HepG2 (cell line): Measurements from ENCODE around the gene C3orf38. TPM values are rescaled to one million over a fixed set of nuclear protein-coding genes. Genes with fewer than 3 reads are reported as not detected.

Experiments used
- ERF ChIP-seq: IDR thresholded peaks from 2 replicates; pipeline ENCODE4 v1.6.1; 2018; ENCODE audit warnings: missing biosample characterization, missing genetic modification reagents
- JDP2 ChIP-seq: sonication (generic); formaldehyde crosslinking; IDR thresholded peaks from 2 replicates; pipeline ENCODE4 v1.8.1; 2022; ENCODE audit warnings: missing genetic modification reagents, borderline replicate concordance
- KDM1A ChIP-seq: IDR thresholded peaks from 2 replicates; pipeline ENCODE4 v1.6.1; 2016; ENCODE audit warnings: missing compliant biosample characterization
- RAD21 ChIP-seq: fragments of 450-650 bp; formaldehyde crosslinking; IDR thresholded peaks from 2 replicates; pipeline ENCODE4 v1.5.0; 2020; ENCODE audit warnings: mild to moderate bottlenecking
- SP1 ChIP-seq, 2 experiments: fragments of 450-650 bp in 1 of 2; sonication (generic) in 1 of 2; formaldehyde crosslinking in 1 of 2; IDR thresholded peaks; 2 replicates each; pipeline versions ENCODE4 v1.4.0 to v1.6.1; 2016 to 2020; ENCODE audit warnings: missing genetic modification reagents in 1 of 2
- SP2 ChIP-seq: sonication (generic); formaldehyde crosslinking; IDR thresholded peaks from 2 replicates; pipeline ENCODE4 v1.5.1; 2020; ENCODE audit warnings: mild to moderate bottlenecking, missing genetic modification reagents
- XBP1 ChIP-seq: sonication (generic); formaldehyde crosslinking; IDR thresholded peaks from 2 replicates; pipeline ENCODE4 v1.5.0; 2020; ENCODE audit warnings: missing genetic modification reagents
- ZFP36 ChIP-seq: fragments of 150-350 bp; IDR thresholded peaks from 2 replicates; pipeline ENCODE4 v1.6.1; 2018; ENCODE audit warnings: borderline replicate concordance, low read length, low read depth; ENCODE audit not compliant: partially characterized antibody
- ZKSCAN5 ChIP-seq: sonication (generic); formaldehyde crosslinking; IDR thresholded peaks from 2 replicates; pipeline ENCODE4 v1.5.1; 2020; ENCODE audit warnings: mild to moderate bottlenecking, missing genetic modification reagents
- ZMYM2 ChIP-seq: sonication (generic); formaldehyde crosslinking; IDR thresholded peaks from 2 replicates; pipeline ENCODE4 v1.8.0; 2022; ENCODE audit warnings: mild to moderate bottlenecking, missing genetic modification reagents
- ZNF605 ChIP-seq: sonication (generic); formaldehyde crosslinking; IDR thresholded peaks from 2 replicates; pipeline ENCODE4 v1.8.0; 2022; ENCODE audit warnings: mild to moderate bottlenecking, missing genetic modification reagents
- ZZZ3 ChIP-seq: sonication (generic); formaldehyde crosslinking; IDR thresholded peaks from 2 replicates; pipeline ENCODE4 v1.4.0; 2020; ENCODE audit warnings: missing genetic modification reagents, mild to moderate bottlenecking, borderline replicate concordance
- polyA plus RNA-seq, 8 experiments: library from polyadenylated mRNA; depleted of rRNA in 3 of 8; stranded (reverse) in 7 of 8; unstranded in 1 of 8; fragments of >200 nt; fragmentation: Illumina TruSeq in 4 of 8; extraction: Trizol in 4 of 8; gene quantifications; 2 replicates each; pipeline versions ENCODE4 v1.2.1 to v1.2.3, GENCODE V29; 2011 to 2016; ENCODE audit warnings: low read depth in 4 of 8, missing spikeins in 1 of 8, mixed read lengths in 1 of 8; ENCODE audit not compliant: insufficient read depth in 1 of 8
- total RNA-seq, 5 experiments: library from RNA; depleted of rRNA; stranded (reverse); fragments of >200 nt; fragmentation: Illumina TruSeq; extraction: Trizol; gene quantifications; 2 replicates each; pipeline ENCODE4 v1.2.3, GENCODE V29; 2016; ENCODE audit warnings: low read depth in 1 of 5
- TF ChIP-seq, protein P1 (sequence below): sonication (generic); formaldehyde crosslinking; IDR thresholded peaks from 2 replicates; pipeline ENCODE4 v1.5.1; 2020; ENCODE audit warnings: mild to moderate bottlenecking, missing genetic modification reagents
- TF ChIP-seq, protein P2 (sequence below): sonication (generic); formaldehyde crosslinking; IDR thresholded peaks from 2 replicates; pipeline ENCODE4 v1.4.0; 2020; ENCODE audit warnings: missing genetic modification reagents
- TF ChIP-seq, protein P3 (sequence below): IDR thresholded peaks from 2 replicates; pipeline ENCODE4 v1.6.1; 2016; ENCODE audit warnings: control low read depth
- TF ChIP-seq, protein P4 (sequence below): sonication (generic); formaldehyde crosslinking; IDR thresholded peaks from 2 replicates; pipeline ENCODE4 v1.4.0; 2020; ENCODE audit warnings: missing genetic modification reagents
- TF ChIP-seq, protein P5 (sequence below), 2 experiments: sonication (generic) in 1 of 2; formaldehyde crosslinking in 1 of 2; IDR thresholded peaks; 2 replicates each; pipeline versions ENCODE4 v1.4.0 to v1.6.1; 2016 to 2020; ENCODE audit warnings: borderline replicate concordance in 1 of 2, low read depth in 1 of 2, mild to moderate bottlenecking in 1 of 2, missing genetic modification reagents in 1 of 2

Gene C3orf38
- total and polyA plus RNA-seq, 2 of the 13 experiments (the other 11 are each of a cell fraction or from before 2014, with no cell fraction given) = 6.0 to 17.5 TPM

DNA sequence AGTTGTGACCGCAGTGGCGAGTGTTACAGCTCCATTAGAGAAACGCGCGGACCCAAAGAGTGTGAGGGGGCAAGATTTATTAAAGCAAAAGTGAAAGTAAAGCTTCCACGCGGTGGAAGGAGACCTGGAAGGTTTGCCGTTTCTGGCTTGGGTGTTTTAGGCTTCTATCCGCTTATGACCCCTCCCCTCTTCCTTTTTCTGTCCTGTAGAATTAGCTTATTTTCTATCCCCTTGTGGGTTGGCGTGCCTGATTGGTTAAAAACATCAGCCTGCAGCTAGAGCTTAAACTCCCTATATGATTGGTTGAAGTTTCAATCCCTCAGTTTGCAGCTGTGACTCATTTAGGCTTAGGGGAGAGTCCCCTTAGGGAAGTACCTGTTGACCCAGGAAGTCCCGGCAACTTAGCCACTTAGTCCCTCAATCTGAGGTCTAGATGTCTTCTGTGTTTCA lies 39.6 kb downstream of the C3orf38 start (continued):
- TF ChIP-seq ZMYM2 (no peak), RAD21 (no peak), JDP2 (CRISPR knock-in tag) (no peak), SP2 (CRISPR knock-in tag) (peak; percentile 77), ZFP36 (no peak), ZKSCAN5 (no peak), ZZZ3 (CRISPR knock-in tag) (no peak), ERF (CRISPR knock-in tag) (no peak), ZNF605 (CRISPR knock-in tag) (no peak), KDM1A (CRISPR knock-in tag) (no peak), XBP1 (CRISPR knock-in tag) (no peak), SP1 (IDR thresholded peaks at IDR 0.05) (no peak), SP1 (CRISPR knock-in tag; IDR thresholded peaks at IDR 0.05) (no peak)
- TF ChIP-seq, protein P1, sequence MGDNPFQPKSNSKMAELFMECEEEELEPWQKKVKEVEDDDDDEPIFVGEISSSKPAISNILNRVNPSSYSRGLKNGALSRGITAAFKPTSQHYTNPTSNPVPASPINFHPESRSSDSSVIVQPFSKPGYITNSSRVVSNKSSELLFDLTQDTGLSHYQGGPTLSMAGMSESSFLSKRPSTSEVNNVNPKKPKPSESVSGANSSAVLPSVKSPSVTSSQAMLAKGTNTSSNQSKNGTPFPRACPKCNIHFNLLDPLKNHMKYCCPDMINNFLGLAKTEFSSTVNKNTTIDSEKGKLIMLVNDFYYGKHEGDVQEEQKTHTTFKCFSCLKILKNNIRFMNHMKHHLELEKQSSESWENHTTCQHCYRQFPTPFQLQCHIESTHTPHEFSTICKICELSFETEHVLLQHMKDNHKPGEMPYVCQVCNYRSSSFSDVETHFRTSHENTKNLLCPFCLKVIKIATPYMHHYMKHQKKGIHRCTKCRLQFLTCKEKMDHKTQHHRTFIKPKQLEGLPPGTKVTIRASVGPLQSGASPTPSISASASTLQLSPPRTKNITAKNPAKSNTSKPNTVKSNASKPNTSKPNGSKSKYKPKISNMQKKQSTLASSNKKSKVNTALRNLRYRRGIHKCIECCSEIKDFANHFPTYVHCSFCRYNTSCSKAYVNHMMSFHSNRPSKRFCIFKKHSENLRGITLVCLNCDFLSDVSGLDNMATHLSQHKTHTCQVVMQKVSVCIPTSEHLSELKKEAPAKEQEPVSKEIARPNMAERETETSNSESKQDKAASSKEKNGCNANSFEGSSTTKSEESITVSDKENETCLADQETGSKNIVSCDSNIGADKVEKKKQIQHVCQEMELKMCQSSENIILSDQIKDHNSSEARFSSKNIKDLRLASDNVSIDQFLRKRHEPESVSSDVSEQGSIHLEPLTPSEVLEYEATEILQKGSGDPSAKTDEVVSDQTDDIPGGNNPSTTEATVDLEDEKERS = no peak
- TF ChIP-seq, protein P2, sequence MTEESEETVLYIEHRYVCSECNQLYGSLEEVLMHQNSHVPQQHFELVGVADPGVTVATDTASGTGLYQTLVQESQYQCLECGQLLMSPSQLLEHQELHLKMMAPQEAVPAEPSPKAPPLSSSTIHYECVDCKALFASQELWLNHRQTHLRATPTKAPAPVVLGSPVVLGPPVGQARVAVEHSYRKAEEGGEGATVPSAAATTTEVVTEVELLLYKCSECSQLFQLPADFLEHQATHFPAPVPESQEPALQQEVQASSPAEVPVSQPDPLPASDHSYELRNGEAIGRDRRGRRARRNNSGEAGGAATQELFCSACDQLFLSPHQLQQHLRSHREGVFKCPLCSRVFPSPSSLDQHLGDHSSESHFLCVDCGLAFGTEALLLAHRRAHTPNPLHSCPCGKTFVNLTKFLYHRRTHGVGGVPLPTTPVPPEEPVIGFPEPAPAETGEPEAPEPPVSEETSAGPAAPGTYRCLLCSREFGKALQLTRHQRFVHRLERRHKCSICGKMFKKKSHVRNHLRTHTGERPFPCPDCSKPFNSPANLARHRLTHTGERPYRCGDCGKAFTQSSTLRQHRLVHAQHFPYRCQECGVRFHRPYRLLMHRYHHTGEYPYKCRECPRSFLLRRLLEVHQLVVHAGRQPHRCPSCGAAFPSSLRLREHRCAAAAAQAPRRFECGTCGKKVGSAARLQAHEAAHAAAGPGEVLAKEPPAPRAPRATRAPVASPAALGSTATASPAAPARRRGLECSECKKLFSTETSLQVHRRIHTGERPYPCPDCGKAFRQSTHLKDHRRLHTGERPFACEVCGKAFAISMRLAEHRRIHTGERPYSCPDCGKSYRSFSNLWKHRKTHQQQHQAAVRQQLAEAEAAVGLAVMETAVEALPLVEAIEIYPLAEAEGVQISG = no peak
- TF ChIP-seq, protein P3, sequence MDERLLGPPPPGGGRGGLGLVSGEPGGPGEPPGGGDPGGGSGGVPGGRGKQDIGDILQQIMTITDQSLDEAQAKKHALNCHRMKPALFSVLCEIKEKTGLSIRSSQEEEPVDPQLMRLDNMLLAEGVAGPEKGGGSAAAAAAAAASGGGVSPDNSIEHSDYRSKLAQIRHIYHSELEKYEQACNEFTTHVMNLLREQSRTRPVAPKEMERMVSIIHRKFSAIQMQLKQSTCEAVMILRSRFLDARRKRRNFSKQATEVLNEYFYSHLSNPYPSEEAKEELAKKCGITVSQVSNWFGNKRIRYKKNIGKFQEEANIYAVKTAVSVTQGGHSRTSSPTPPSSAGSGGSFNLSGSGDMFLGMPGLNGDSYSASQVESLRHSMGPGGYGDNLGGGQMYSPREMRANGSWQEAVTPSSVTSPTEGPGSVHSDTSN (CRISPR knock-in tag) = peak; percentile 71
- TF ChIP-seq, protein P4, sequence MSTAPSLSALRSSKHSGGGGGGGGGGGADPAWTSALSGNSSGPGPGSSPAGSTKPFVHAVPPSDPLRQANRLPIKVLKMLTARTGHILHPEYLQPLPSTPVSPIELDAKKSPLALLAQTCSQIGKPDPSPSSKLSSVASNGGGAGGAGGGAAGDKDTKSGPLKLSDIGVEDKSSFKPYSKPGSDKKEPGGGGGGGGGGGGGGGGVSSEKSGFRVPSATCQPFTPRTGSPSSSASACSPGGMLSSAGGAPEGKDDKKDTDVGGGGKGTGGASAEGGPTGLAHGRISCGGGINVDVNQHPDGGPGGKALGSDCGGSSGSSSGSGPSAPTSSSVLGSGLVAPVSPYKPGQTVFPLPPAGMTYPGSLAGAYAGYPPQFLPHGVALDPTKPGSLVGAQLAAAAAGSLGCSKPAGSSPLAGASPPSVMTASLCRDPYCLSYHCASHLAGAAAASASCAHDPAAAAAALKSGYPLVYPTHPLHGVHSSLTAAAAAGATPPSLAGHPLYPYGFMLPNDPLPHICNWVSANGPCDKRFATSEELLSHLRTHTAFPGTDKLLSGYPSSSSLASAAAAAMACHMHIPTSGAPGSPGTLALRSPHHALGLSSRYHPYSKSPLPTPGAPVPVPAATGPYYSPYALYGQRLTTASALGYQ (CRISPR knock-in tag) = 0 out of 2 replicates have a peak, but pooled peaks have one; percentile 13
- TF ChIP-seq, protein P5, sequence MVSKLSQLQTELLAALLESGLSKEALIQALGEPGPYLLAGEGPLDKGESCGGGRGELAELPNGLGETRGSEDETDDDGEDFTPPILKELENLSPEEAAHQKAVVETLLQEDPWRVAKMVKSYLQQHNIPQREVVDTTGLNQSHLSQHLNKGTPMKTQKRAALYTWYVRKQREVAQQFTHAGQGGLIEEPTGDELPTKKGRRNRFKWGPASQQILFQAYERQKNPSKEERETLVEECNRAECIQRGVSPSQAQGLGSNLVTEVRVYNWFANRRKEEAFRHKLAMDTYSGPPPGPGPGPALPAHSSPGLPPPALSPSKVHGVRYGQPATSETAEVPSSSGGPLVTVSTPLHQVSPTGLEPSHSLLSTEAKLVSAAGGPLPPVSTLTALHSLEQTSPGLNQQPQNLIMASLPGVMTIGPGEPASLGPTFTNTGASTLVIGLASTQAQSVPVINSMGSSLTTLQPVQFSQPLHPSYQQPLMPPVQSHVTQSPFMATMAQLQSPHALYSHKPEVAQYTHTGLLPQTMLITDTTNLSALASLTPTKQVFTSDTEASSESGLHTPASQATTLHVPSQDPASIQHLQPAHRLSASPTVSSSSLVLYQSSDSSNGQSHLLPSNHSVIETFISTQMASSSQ (IDR thresholded peaks at IDR 0.05; ENCODE audit: low read depth) = no peak
- TF ChIP-seq, protein P5 (CRISPR knock-in tag; IDR thresholded peaks at IDR 0.05; ENCODE audit: borderline replicate concordance) = no peak
